SK-N-DZ (cell line): ENCODE measurements around the gene CREB5.
"Not testable (repeated sequence)": the region's sequence is repeated elsewhere in the genome, so short reads cannot be mapped to it uniquely, and the experiment has no call there.

Source experiments
- DNase-seq: peaks from one replicate; pipeline ENCODE4 v3.0.0-alpha.2; 2015; ENCODE audit warnings: low spot score

CREB5 gene

DNA sequence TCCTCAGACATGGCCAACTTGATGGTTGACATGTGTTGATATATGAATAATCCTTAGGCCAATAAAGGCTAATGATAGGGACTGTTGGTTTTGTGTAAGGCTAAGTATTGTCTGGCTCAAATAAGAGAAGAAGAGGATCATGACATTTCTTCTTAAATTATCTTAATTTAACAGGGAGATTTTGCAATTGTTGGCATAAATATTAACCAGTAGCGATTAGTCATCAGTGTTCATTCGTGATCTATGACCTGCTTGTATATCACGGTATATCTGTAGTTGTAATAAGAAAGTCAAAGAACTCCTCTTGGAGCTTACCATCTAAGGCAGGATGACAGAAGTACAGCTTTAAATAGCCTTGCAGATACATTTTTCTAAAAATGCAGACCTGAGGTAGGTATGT, 196.4 kb downstream of the CREB5 start:
- no peak for DNase-seq

DNA sequence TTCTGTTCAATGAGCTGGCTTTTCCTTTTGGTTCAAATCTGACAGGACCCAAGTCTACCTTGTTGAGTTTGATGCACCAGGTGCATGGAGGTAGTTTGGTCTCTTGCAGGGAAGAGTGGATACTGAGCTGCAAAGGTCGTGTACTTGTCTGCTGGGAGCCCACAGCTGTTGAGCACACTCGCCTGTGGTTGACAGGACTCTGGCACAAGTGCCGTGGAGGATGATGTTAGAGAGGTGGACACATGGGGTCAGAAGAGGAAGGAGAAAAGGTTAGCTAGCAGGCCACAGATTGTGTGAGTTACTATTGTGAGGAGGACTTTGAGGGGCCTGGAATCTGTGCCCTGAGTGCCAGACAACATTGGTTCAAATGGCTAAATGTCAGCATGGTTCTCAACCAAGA, 197.3 kb downstream of the CREB5 start:
- DNase-seq, result no peak

DNA sequence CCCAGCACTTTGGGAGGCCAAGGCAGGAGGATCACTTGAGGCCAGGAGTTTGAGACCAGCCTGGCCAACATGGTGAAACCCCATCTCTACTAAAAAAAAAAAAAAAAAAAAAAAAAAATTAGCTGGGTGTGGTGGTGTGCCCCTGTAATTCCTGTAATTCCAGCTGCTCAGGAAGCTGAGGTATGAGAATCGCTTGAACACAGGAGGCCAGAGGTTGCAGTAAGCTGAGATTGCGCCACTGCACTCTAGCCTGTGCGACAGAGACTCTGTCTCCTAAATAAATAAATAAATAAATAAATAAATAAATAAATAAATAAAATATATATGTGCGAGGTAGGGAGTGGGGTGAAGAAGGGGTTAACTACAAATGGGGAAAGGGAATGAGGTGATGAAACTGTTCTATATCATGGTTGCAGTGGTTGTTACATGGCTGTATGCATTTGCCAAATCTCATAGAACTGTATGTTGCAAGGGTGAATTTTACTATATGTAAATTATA, 199.1 kb downstream of the CREB5 start:
- not testable (repeated sequence) for DNase-seq

DNA sequence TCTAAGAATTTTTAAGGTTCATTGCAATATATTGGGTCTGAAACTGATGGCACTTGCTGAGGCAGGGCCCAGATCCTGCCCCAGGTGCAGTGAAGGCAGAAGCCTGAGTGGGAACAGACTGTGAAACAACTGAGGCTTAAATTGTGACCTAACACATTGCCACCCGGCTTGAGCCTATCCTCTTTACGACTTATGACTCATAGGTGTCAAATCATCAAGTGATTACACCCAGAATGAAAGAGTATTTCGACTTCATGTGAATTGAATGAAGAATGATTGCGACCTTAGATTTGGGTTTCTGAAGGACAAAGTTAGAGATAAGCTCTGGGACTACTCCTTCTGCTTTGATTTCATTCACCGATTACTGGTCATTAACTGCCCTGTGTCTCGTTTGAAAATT, 200.9 kb downstream of the CREB5 start:
- DNase-seq, result no peak

DNA sequence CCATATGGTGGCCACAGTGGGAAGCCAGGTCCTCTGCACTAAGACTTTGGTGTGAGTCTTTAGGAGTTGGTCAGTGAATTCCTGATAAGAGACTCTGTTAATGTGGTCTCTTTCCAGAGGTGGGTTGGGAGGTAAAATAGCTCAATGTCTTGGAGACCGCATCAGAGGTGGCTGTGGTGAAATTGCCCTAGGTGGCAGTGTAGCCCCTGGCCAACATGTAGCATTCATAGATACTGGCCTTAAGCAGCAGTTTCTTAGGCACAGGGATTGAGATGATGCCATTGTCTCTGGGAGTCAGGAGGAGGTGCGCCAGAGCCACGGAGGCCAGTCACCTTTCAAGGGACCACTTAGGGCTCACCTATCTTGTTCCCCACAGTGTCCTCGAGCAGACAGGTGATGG, 202.8 kb downstream of the CREB5 start:
- no peak for DNase-seq

DNA sequence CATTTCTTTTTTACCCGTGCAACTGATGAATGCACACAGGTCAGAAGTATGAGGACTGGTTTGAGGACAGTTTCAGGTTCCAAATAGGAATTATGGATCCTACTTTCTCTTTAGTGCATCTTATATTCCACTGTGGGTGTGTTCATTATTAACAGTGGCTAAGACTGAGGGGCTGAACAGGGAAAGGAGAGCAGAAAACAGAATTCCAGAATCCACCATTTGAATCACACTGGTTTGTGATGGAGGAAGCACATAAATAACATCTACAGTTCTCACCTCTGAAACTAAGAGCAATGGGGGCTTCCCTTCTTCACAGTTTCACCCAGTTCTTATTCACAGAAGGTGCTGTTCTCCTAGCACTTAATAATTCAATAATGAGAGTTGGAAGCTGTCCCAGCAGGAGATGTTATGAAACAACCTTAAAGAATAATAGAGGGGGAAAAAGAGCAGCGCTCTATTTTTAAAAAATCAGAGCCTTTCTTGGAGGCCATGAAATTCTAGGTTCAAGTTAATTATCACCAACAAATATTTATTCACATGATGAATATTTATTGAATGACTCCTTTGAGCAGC, 205.1 kb downstream of the CREB5 start:
- DNase-seq, result no peak

DNA sequence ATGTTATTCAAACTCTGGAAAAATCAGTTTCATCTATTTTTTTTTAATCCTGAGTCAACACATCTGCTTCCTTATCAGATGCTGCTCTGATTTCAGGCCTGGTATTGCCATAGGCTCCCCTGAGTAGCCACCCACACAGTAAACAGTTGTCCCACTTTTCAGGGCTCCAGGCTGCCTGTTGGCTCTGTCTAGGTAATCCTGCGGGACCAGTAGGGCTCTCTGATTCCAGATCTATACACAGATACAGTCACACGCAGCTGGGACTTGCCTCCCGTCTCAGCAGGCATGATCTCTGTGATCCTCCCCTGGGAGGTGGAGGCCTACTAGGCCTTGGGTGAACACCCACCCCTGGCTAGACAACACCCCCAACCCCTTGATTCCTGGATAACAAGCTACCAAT, 206.1 kb downstream of the CREB5 start:
- peak; percentile 82 for DNase-seq

DNA sequence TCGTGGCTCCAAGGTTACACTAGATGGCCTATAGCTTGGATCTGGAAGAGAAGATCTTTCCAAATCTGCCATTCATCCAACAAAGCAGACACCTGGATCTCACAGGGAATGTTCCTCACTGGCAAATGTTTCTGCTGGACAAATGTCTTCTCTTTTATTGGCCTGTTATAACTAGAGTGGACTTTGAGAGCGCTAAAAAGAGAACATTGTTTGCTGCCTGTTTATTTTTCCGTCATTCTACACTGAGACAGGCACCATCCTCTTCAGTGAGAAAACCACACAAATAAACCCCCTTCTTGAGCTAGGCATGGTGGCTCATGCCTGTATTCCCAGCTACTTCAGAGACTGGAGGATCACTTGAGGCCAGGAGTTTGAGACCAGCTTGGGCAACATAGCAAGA, 206.9 kb downstream of the CREB5 start:
- DNase-seq, result no peak

DNA sequence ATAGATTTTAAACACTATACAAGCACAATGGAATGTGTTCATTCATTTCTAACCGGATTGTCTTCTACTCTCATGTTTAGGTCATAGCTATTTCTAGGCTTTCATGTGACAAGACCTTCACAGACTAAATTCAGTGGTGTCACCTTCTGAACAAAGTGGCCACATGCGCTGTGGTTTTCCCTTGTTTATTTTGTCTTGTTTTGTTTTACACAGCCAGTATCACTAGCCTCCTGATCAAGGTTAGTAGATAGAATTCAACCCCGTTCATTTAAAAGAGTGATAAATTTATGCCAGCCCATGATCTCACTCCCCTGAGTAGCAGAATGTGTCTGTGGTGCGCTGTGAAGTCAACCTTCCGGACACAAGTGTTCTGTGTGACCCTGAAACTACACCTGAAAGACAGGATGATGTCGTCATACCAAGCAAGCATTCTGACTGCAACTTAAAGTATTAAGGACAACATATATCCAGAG, 209.1 kb downstream of the CREB5 start:
- DNase-seq, result no peak

DNA sequence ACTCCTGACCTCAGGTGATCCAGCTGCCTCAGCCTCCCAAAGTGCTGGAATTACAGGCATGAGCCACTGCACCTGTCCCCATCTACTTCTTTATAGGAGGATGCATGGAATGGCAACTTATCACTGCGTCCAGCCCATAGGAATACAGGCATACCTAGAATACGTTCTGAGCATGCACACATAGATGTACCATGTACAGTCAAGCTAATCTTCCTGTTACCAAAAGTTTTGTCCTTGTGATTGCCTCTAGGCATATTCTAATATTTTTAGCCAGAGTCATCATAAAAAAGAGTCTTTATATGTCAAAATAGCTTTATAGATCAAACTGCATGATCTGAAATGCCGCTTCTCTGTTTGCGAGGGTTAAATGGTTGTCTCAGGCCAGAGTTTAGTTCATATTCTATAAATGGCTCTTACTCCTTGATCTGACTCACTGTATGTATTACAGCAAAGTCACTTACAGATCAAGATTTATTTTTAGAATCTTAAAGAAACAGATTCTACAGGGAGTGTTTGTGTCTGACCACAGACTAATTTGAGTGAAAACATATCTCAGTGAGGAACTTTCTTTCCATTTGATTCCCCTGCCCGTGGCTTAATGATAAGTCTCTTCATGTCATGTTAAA, 210.9 kb downstream of the CREB5 start:
- DNase-seq, result no peak

DNA sequence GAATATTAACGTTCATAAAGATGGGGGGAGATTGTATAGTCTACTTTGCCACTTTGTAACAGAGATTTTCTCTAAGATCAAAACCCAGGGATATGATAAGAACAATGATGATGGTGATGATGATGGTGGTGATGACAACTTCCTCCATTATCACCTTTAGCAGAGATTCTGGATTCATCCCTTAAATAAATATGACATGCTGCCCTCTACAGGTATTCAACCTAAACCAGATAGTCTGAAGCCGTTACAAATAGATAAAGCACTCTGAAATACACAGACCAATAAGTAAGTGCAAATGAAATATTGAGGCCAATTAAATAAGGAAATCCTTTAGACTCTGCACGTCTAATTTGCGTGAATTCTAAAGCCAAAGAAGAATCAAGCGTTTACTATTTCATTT, 211.5 kb downstream of the CREB5 start:
- peak; percentile 23 for DNase-seq

DNA sequence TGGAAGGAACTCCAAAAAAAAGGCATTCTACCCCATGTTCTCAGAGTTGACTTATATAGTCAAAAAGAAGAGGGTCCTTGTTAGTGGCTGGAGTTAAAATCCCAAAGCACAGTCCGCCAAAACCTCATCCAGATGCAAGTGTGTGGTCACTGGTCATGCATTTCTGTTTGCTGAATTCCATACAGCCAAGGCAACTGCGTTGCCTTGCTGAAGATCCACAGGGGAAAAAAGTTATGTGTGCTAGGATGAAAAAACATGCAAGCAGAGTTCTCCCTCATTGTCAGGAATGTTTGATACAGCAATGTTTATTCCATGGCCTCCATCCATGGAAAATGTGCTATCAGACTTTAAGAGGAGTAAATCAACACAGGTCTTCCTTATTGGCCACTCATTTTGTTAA, 213.1 kb downstream of the CREB5 start:
- no peak for DNase-seq

DNA sequence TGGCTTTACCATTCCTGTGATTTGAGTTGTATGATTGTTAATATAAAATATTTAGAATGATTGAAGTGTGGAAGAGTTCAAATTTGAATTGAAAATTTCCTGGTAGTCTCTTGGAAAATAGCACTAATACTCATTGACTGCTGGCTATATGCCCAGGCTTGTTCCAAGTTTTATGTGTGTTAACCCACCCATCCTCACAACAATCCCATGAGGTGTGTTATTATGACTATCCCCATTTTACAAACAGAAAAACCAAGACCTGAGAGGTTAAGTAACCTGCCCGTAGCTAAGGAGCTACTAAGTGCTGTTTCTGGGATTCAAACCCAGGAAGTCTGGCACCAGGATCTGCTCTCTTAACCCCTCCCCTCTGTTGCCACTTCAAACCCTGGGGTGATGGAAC, 213.9 kb downstream of the CREB5 start:
- no peak for DNase-seq

DNA sequence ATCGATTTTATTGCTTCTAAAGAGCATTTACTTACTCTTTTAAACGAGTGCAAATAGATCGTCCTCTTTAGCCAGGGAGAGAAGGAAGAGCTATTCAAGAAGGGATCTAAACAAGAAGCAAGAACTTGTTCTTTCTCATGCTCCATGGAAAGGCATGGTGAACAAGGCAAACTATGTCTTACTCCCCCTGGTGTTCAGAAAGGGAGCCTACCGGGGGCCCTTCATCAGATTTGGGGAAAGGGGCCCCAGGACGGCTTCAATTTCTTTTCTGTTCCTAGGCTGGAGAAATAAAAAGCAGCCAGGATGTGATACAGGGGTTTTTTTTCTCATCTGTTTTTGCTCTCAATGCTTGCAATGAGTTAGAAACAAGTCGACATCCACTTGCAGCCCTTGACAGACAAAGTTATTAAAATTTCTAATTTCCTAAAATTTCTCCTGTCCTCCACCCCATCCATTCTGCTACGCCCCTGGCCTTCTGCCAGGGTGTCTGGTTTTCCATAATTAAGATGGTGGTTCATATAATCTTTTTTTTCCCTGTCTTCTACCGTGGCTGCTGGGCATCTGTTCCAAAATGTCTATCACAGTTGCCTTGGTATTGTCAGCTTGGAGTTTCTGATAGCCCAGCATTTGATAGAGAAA, 214.4 kb downstream of the CREB5 start:
- peak; percentile 54 for DNase-seq

DNA sequence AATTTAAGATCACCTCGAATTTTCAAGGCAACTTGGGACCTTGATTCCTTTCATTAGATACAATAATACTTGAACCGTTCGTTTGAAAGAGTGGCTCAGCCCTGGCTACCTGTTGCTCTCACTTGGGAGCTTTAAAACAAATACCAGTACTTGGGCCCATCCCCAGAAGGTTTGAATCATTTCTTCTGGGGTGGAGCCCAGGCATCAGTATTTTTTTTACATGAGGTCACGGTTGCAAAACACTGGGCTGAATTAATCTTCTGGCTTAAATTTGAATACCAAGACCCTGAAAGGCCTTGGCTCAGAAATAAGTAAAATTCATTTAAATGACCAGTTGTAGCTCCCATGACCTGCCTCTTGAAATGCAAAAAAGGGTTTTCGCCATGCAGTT, 214.9 kb downstream of the CREB5 start:
- no peak for DNase-seq

DNA sequence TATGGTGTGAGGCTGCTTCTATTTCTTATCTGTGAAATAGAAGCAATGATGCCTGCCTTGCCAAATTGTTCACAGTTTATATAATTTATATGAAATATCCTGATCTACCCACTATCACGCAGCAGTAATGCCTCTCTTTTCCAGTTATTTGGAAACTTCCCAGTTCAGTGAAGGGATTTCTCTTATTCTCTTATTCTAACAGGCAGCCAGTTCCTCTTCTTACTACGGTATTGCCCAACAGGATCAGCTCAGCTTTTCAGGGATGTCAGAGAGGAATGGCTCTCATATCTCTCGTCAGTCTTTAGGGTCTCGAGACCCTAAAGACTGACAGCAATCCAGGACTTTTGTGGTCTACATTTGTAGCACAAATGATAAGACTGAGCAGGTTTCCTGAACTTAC, 215.6 kb downstream of the CREB5 start:
- DNase-seq, result no peak

DNA sequence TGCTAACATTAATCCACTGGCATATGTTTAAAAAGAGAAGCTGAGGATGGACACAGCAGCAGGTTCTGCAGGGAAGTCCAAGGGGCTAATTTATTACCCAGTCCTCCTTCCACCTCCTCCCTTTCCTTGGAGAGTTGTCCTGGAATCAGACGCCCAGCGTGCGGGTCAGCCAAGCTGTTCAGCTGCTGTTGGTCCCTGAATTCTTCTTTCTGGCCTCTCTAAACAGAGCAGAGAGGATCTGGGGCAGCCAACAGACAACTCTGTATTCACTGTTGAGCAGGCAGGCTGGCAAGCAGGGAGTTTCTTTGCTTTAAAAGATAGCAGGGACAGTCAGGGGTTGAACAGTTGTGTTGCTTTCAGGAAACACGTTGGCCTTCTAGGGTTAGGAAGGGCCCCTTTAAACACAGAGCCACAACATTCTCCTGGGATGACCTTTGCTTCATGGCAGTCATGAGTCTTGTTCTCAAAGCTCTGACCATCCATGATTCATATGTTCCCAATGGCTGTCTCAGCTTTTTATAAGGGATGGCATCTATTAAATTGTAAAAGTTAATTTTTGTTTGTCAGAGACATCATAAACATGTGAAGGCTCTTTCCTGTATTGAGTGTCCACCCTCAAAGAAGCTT, 217.0 kb downstream of the CREB5 start:
- no peak for DNase-seq

DNA sequence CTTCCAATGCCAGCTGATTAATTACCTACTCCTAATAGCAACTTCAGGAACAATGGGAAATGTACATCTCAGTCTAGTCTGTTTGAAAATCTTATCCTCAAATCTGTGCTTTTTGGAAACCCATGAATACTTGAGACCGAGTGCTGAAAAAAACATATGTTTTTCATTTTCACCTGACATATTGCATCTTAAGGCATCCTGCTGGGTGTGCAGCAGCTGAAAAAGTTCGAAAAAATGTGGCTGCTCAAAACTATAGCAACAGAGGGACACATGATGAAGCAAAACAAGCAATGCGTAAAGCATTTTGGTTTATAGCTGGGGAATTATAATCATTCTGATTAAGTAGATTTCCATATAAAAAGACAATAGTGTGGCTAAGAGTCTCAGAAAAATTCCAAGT, 218.0 kb downstream of the CREB5 start:
- no peak for DNase-seq

DNA sequence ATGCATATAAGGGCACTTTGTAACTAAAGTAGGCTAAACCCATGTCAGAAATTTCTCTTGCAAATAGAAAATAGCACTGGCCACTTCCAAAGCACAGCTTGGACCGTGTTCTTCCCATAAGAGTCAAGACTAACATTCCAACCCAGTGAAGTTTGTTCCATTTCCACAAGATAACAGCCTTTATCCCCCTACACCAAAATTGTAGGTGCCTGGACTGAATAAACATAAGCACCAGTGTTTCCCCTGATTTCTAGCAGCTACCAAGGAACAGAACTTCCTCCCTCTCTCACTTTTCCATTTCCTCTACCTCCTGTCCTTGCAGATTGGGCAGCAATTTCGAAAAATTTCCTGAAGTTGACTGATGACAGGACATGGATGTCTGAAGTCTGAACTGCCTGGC, 219.7 kb downstream of the CREB5 start:
- DNase-seq, result no peak

DNA sequence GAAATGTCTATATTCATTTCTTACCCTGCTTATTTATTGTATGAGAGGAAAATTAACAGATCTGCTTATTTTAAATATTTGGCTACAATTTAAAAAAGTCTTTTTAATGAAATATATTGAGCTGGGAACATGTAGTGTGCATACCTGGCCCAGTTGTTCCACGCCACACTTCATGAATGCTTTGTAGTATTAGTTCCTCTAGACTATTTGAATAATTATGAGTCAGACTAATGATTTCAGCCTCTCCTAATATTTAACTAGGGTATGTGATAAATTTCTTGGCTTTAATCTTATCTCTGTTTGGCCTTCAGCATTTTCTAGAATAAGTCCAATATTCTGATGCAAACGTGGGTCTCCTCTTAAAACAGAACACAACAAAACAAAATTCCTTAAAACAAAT, 226.6 kb downstream of the CREB5 start:
- no peak for DNase-seq

DNA sequence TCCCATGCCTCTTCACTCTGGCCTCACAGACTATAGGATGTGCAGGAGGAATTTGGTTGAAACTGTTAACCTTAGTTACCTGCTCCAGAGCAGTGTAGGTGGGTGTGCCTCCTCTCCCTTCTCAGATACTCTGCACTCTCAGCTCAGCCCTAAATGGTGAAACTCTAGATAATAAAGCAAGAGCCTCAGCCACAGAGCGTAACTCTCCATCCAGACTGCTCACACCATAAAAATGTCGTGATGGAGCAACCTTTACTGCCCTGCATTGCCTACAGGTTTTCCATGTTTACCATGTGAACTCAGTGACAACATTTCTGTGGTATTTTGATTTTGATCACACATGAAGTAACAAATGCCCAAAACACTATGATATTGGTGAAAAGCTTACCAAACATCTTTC, 227.7 kb downstream of the CREB5 start:
- no peak for DNase-seq

DNA sequence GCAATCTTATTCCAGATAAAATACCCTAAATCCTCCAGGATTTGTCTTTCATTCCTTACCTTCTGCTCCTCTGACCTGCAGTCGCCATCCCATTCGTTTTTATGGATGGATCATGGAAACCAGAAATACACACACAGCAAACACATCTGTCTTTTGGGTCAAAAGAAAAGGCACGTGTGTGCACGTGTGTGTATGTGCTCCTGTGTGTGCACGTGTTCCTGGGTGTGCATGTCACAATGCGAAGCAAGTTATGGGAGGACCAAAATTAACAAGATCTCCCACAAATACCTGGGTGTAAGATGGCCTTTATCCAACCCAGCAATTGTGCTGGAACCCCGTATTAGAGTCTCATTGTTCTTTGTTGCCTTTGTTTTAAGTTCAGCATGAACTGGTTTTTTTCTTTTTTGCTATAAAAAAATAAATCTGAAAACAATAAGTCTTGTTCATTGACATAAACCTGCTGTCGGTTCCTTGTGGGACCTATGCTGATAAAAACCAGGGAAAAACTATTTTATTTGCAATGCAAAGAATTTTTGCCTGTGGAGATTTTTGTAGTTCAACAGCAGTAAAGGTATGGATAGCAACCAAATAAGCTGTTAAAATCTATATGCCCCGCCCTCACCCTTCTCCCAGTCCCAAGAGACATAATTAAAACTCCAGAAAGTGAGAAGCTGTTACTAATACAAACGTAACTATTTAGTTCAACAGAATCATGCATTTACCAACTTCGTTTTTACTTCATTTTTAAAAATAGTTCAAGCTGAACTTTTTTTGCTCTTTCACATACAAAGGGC, 229.6 kb downstream of the CREB5 start:
- DNase-seq, result no peak
